22Rv1 (cell line): Measurements from ENCODE around the gene RIPK1.

ENCODE experiments used
- ZFX ChIP-seq: fragments of 450-650 bp; IDR thresholded peaks from 2 replicates; pipeline ENCODE4 v1.6.1; 2017; ENCODE audit warnings: antibody characterized with exemption, borderline replicate concordance
- TF ChIP-seq, protein P1 (sequence below): fragments of 450-650 bp; IDR thresholded peaks from 2 replicates; pipeline ENCODE4 v1.5.1; 2017; ENCODE audit warnings: mild to moderate bottlenecking

DNA sequence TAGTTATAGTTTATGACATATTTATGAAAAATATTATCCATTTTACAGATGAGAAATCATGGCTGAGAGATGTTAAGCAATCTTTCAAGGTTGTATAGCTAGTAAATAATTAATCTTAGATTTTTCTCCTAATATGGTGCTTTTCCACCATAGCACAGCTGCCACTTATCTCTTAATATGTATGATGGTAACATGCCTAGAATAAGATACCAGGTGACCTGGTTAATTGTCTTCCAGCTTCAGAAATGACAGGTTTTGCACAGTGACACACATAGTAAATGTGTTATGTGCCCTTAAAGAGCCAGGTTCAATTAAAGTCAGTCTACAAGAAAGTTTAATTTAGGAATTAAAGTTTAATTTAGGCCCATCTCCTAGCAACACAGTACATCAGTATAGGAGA, 74.2 kb downstream of the RIPK1 start:
- TF ChIP-seq, protein P1, sequence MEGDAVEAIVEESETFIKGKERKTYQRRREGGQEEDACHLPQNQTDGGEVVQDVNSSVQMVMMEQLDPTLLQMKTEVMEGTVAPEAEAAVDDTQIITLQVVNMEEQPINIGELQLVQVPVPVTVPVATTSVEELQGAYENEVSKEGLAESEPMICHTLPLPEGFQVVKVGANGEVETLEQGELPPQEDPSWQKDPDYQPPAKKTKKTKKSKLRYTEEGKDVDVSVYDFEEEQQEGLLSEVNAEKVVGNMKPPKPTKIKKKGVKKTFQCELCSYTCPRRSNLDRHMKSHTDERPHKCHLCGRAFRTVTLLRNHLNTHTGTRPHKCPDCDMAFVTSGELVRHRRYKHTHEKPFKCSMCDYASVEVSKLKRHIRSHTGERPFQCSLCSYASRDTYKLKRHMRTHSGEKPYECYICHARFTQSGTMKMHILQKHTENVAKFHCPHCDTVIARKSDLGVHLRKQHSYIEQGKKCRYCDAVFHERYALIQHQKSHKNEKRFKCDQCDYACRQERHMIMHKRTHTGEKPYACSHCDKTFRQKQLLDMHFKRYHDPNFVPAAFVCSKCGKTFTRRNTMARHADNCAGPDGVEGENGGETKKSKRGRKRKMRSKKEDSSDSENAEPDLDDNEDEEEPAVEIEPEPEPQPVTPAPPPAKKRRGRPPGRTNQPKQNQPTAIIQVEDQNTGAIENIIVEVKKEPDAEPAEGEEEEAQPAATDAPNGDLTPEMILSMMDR = no peak
- no peak for TF ChIP-seq ZFX
